ENCODE measurements around the gene NKTR. TPM values are rescaled to one million over a fixed set of nuclear protein-coding genes. Genes with fewer than 3 reads are reported as not detected.
A peak's percentile ranks its signal among the peaks of the same experiment; 100 is the strongest.

Gene NKTR
- total and polyA plus RNA-seq, 2 experiments from 2014 or later = 26.0 to 32.6 TPM

GRCh38 chr3:42600958-42601675 lies 631 bp downstream of the NKTR start:
- 0% methylated on average over 26 to 29 of the region's 31 CpGs for WGBS, 2 experiments (ENCODE audit: low coverage in 1 of 2, low lambda C conversion rate in 2 of 2, missing lambda C conversion rate in 2 of 2)
- peak; percentile 90 for DNase-seq
- Histone ChIP-seq H3K9me2 (ENCODE audit: insufficient read depth) (no peaks in the 10 kb centered on the region), H2AFZ (peak overlapping the region; percentile 99), H3K36me3 (ENCODE audit: low read depth) (peaks cover 6% of the 10 kb centered on the region), H3F3A (ENCODE audit: insufficient read depth) (peaks cover 29% of the 10 kb centered on the region), H3K27me3 (replicated peaks; ENCODE audit: insufficient read depth) (no peaks in the 10 kb centered on the region), H3K4me3 (peak overlapping the region; percentile 96), H3K9ac (peak overlapping the region; percentile 99), H4K20me1 (ENCODE audit: insufficient read depth) (peaks cover 20% of the 10 kb centered on the region; the same call in 1 of the 2 replicates), H3K79me2 (ENCODE audit: insufficient read depth) (peaks cover 78% of the 10 kb centered on the region), H3K4me1 (ENCODE audit: insufficient read depth) (peaks cover 34% of the 10 kb centered on the region), H3K9me3 (ENCODE audit: low read depth) (no peaks in the 10 kb centered on the region), H3K4me2 (ENCODE audit: unreplicated experiment) (peak overlapping the region; percentile 86), H3K27ac (peak overlapping the region; percentile 98)
- TF ChIP-seq EZH2phosphoT487 (IDR thresholded peaks at IDR 0.05; ENCODE audit: insufficient read depth, low read depth) (no peak), EZH2 (IDR thresholded peaks at IDR 0.05; ENCODE audit: insufficient read depth, poor library complexity, severe bottlenecking) (no peak)
- in situ Hi-C loops (cut with MboI) = no loop called here

GRCh38 chr3:42601896-42602581 lies 1.6 kb downstream of the NKTR start:
- Histone ChIP-seq H3K79me2 (ENCODE audit: insufficient read depth) (peaks cover 80% of the 10 kb centered on the region), H3K4me3 (peak overlapping the region; percentile 96), H3K9me3 (ENCODE audit: low read depth) (no peaks in the 10 kb centered on the region), H2AFZ (no peak overlapping the region), H3K27ac (peak overlapping the region; percentile 98), H3K36me3 (ENCODE audit: low read depth) (peaks cover 10% of the 10 kb centered on the region), H3K9me2 (ENCODE audit: insufficient read depth) (no peaks in the 10 kb centered on the region), H3K27me3 (replicated peaks; ENCODE audit: insufficient read depth) (no peaks in the 10 kb centered on the region), H4K20me1 (ENCODE audit: insufficient read depth) (peaks cover 20% of the 10 kb centered on the region; the same call in 1 of the 2 replicates), H3F3A (ENCODE audit: insufficient read depth) (peaks cover 29% of the 10 kb centered on the region), H3K4me1 (ENCODE audit: insufficient read depth) (peaks cover 36% of the 10 kb centered on the region), H3K4me2 (ENCODE audit: unreplicated experiment) (peak overlapping the region; percentile 86), H3K9ac (peak overlapping the region; percentile 99)
- peak; percentile 54 for DNase-seq
- in situ Hi-C loops (cut with MboI) = no loop called here
- 51 to 53% methylated on average over 9 of the region's 9 CpGs for whole genome bisulfite sequencing, 2 experiments (ENCODE audit: low coverage in 1 of 2, low lambda C conversion rate in 2 of 2, missing lambda C conversion rate in 2 of 2)
- TF ChIP-seq EZH2phosphoT487 (IDR thresholded peaks at IDR 0.05; ENCODE audit: insufficient read depth, low read depth) (no peak), EZH2 (IDR thresholded peaks at IDR 0.05; ENCODE audit: insufficient read depth, poor library complexity, severe bottlenecking) (no peak)

- Histone ChIP-seq H3K79me2 (ENCODE audit: insufficient read depth) (peaks cover 80% of the 10 kb centered on the region), H3K27ac (no peak overlapping the region), H3K4me1 (ENCODE audit: insufficient read depth) (peaks cover 36% of the 10 kb centered on the region), H3K9me2 (ENCODE audit: insufficient read depth) (no peaks in the 10 kb centered on the region), H3F3A (ENCODE audit: insufficient read depth) (peaks cover 25% of the 10 kb centered on the region), H3K27me3 (replicated peaks; ENCODE audit: insufficient read depth) (no peaks in the 10 kb centered on the region), H3K36me3 (ENCODE audit: low read depth) (peaks cover 11% of the 10 kb centered on the region), H2AFZ (no peak overlapping the region), H3K4me2 (ENCODE audit: unreplicated experiment) (peak overlapping the region; percentile 86), H3K9me3 (ENCODE audit: low read depth) (no peaks in the 10 kb centered on the region), H3K4me3 (peak overlapping the region; percentile 96; the same call in 1 of the 2 replicates), H4K20me1 (ENCODE audit: insufficient read depth) (peaks cover 20% of the 10 kb centered on the region; the same call in 1 of the 2 replicates), H3K9ac (no peak overlapping the region)
- no peak for DNase-seq
- no peak for TF ChIP-seq EZH2 (IDR thresholded peaks at IDR 0.05; ENCODE audit: insufficient read depth, poor library complexity, severe bottlenecking)
- no peak for TF ChIP-seq EZH2phosphoT487 (IDR thresholded peaks at IDR 0.05; ENCODE audit: insufficient read depth, low read depth)
- 96 to 100% methylated on average over 1 of the region's 1 CpG for WGBS, 2 experiments (ENCODE audit: low coverage in 1 of 2, low lambda C conversion rate in 2 of 2, missing lambda C conversion rate in 2 of 2)
- in situ Hi-C loops (cut with MboI) = no loop called here
Observed at GRCh38 chr3:42602961-42603360, 2.5 kb downstream of the NKTR start.

GRCh38 chr3:42605546-42606173 lies 5.2 kb downstream of the NKTR start:
- Histone ChIP-seq H3K9me2 (ENCODE audit: insufficient read depth) (no peaks in the 10 kb centered on the region), H3K9me3 (ENCODE audit: low read depth) (no peaks in the 10 kb centered on the region), H3K27ac (no peak overlapping the region), H3K4me2 (ENCODE audit: unreplicated experiment) (no peak overlapping the region), H3F3A (ENCODE audit: insufficient read depth) (peaks cover 19% of the 10 kb centered on the region), H3K27me3 (replicated peaks; ENCODE audit: insufficient read depth) (no peaks in the 10 kb centered on the region), H2AFZ (no peak overlapping the region), H3K4me3 (no peak overlapping the region), H3K9ac (no peak overlapping the region), H4K20me1 (ENCODE audit: insufficient read depth) (peaks cover 20% of the 10 kb centered on the region; the same call in 1 of the 2 replicates), H3K36me3 (ENCODE audit: low read depth) (peaks cover 14% of the 10 kb centered on the region), H3K4me1 (ENCODE audit: insufficient read depth) (peaks cover 37% of the 10 kb centered on the region), H3K79me2 (ENCODE audit: insufficient read depth) (peaks cover 95% of the 10 kb centered on the region)
- TF ChIP-seq EZH2 (IDR thresholded peaks at IDR 0.05; ENCODE audit: insufficient read depth, poor library complexity, severe bottlenecking) (no peak), EZH2phosphoT487 (IDR thresholded peaks at IDR 0.05; ENCODE audit: insufficient read depth, low read depth) (no peak)
- 67 to 69% methylated on average over 5 of the region's 5 CpGs for WGBS, 2 experiments (ENCODE audit: low coverage in 1 of 2, low lambda C conversion rate in 2 of 2, missing lambda C conversion rate in 2 of 2)
- in situ Hi-C loops (cut with MboI) = no loop called here
- peak; percentile 41 for DNase-seq

Measured in GM23248 (cell line).